Stimulated activated memory B cell treated with anti-CD40 and anti-IgM and Interleukin-4, amounts not matched to agents 10 μg/mL and 1 μg/mL and 100 μg/mL, for 72 hours (primary cell): ENCODE results near the gene POU2F3.

Source experiments
- ATAC-seq: fragments of 150-1000 bp; cut with Tn5 transposase; 2 replicates; pipeline ENCODE4 v1.10.0; 2021
- H3K27ac Mint-ChIP-seq: one replicate; pipeline ENCODE4 v1.8.0; 2022; ENCODE audit warnings: mild to moderate bottlenecking, mixed read lengths
- H3K27me3 Mint-ChIP-seq: one replicate; pipeline ENCODE4 v1.8.0; 2022; ENCODE audit warnings: mixed read lengths
- H3K36me3 Mint-ChIP-seq: one replicate; pipeline ENCODE4 v1.8.0; 2022; ENCODE audit warnings: mixed read lengths
- H3K4me1 Mint-ChIP-seq: one replicate; pipeline ENCODE4 v1.8.0; 2022; ENCODE audit warnings: mixed read lengths
- H3K4me3 Mint-ChIP-seq: one replicate; pipeline ENCODE4 v1.8.0; 2022; ENCODE audit warnings: mild to moderate bottlenecking, moderate library complexity, mixed read lengths
- H3K9me3 Mint-ChIP-seq: one replicate; pipeline ENCODE4 v1.8.0; 2022; ENCODE audit warnings: mixed read lengths

POU2F3 gene

GRCh38 chr11:120357620-120358019 lies 117.7 kb downstream of the POU2F3 start:
- Mint-ChIP-seq H3K4me3 (no peak overlapping the region), H3K36me3 (peaks cover 18% of the 10 kb centered on the region), H3K27ac (no peak overlapping the region), H3K27me3 (peaks cover 22% of the 10 kb centered on the region), H3K9me3 (no peaks in the 10 kb centered on the region), H3K4me1 (peaks cover 7% of the 10 kb centered on the region)
- ATAC-seq: no peak

DNA sequence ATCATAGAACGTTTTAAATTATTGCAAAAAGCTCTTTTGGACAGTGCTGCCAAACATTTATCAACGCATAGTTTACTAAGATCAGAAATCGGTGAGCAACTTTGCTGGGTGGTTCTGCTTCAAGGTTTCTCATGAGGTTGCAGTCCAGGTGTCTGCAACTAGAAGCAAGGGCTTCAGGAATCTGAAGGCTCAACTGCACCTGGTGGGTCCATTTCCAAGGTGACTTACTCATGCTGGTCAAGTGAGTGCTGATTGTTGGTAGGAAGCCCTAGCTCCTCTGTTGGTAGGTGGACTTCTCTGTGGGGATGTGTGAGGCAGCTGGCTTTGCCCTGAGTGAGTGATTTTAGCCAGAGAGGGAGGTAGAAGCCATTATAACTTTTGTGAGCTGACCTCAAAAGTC lies 118.8 kb downstream of the POU2F3 start:
- Mint-ChIP-seq H3K9me3 (no peaks in the 10 kb centered on the region), H3K27me3 (peaks cover 16% of the 10 kb centered on the region), H3K4me1 (peaks cover 7% of the 10 kb centered on the region), H3K36me3 (peaks cover 14% of the 10 kb centered on the region), H3K4me3 (no peak overlapping the region), H3K27ac (no peak overlapping the region)
- ATAC-seq: no peak

GRCh38 chr11:120363436-120363835 lies 123.5 kb downstream of the POU2F3 start:
- ATAC-seq: no peak
- no peaks in the 10 kb centered on the region for H3K9me3 Mint-ChIP-seq
- H3K4me3 Mint-ChIP-seq: no peak overlapping the region
- no peaks in the 10 kb centered on the region for H3K27me3 Mint-ChIP-seq
- H3K36me3 Mint-ChIP-seq: no peaks in the 10 kb centered on the region
- no peak overlapping the region for H3K27ac Mint-ChIP-seq
- no peaks in the 10 kb centered on the region for H3K4me1 Mint-ChIP-seq

- Mint-ChIP-seq H3K36me3 (no peaks in the 10 kb centered on the region), H3K9me3 (no peaks in the 10 kb centered on the region), H3K4me1 (peaks cover 2% of the 10 kb centered on the region), H3K27ac (no peak overlapping the region), H3K27me3 (no peaks in the 10 kb centered on the region), H3K4me3 (no peak overlapping the region)
- no peak for ATAC-seq
Measured at GRCh38 chr11:120365512-120365911, 125.6 kb downstream of the POU2F3 start.
